COLO829 (cell line): Measurements from ENCODE around the gene E2F6.
A peak's percentile ranks its signal among the peaks of the same experiment; 100 is the strongest.

ENCODE experiments used
- DNase-seq: peaks from one replicate; pipeline ENCODE4 v3.0.0; 2012; ENCODE audit warnings: low spot score

Gene E2F6

GRCh38 chr2:11465485-11466306, at the start of gene E2F6:
Gene E2F6, minus strand, starts transcription at chr2:11466161. Its CDS starts 282 bp downstream, at chr2:11465879.
- peak; percentile 97 for DNase-seq

DNA sequence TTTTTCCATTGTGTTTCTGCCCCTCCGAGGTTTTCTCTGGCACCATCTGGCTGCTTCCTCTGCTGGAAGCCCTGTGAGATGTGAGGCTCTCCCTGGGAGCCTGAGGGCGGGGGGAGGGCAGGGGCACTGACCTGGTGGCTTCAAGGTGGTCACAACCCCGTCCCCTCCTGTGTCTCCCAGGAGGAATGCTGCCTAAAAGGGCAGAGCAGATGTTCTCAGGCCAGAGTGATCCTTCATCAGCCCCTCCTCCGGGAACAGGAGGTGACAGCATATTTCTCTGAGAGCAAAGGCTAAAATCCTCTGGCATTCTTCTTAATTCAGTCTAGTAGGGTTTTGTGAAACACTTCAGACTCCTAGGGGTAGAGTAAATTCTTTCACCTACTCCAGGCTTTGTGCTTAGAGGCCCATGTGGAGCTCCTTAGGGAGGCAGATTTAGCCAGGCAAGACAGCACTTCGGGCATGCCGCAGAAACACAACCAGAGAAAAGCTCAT, 49.6 kb upstream of the E2F6 start:
- no peak for DNase-seq

- DNase-seq: no peak
Observed at GRCh38 chr2:11514904-11515303, 48.9 kb upstream of the E2F6 start.

GRCh38 chr2:11514081-11514730, 48.2 kb upstream of the E2F6 start:
- no peak for DNase-seq

GRCh38 chr2:11513319-11513718, 47.4 kb upstream of the E2F6 start:
- no peak for DNase-seq

GRCh38 chr2:11512431-11512830, 46.5 kb upstream of the E2F6 start:
- no peak for DNase-seq

DNA sequence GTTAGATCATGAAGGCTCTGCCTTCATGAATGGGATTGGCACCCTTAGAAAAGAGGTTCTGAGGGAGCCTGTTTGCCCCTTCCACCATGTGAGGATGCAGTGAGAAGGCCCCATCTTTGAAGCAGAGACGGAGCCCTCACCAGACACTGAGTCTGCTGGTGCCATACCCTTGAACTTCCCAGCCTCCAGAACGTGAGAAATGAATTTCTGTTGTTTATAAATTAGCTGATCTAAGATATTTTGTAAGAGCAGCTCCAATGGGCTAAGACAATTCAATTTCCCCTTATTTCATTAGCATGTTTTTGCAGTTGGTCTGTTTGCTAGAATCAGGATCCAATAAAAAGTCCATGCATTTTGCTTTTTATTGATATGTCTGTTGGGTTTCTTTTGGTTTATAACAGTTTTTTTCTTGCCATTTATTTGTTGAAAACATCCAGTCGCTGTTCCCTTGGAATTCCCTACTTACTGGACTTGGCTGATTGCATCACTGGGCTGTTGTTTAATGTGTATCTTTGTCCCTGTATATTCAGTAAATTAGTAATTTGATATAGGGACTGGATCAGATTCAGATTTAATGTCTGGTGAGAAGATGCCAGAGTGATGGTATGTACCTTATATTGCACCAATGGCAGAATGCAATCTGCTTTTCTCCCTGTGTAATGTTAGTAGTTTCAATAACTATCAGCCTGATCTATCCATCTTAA, 43.8 kb upstream of the E2F6 start:
- no peak for DNase-seq

DNA sequence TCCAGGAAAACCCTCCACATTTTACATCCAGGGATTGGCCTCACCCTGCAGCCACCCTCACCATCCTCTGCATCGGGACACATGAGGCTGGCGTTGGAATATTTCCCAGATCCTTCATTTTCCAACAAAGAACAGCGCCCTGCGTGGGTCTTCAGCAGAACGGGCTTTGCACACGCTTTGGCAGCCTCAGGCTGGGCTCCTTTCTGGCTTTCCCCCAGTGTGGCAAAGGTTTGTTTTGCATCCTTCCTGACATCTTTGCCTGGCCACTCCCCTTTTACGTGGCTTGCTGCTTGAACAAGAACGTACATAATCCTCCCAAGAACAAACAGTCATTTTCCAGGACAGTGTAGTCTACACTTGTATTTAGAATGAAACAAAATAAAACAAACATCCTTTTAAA, 42.3 kb upstream of the E2F6 start:
- no peak for DNase-seq

- DNase-seq: no peak
Observed at GRCh38 chr2:11507517-11507916, 41.6 kb upstream of the E2F6 start.

DNA sequence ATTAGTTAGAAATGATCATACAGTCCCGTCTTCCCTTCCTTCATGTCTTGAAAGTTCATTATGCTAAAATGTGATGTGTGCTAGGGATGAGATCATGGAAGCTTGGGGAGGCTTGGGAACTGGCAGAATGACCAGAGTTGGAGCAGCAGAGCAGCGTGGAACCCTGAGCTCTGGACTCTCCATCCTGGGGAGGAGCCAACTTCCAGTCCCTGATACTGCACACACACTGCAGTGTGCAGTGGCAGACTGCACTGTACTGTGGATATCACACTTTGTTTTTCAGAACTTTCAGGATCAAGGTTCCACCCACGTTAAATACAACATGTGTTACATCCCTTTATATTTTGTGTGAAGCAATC, 40.6 kb upstream of the E2F6 start:
- no peak for DNase-seq

GRCh38 chr2:11505652-11506610, 40.0 kb upstream of the E2F6 start:
- DNase-seq: no peak

DNA sequence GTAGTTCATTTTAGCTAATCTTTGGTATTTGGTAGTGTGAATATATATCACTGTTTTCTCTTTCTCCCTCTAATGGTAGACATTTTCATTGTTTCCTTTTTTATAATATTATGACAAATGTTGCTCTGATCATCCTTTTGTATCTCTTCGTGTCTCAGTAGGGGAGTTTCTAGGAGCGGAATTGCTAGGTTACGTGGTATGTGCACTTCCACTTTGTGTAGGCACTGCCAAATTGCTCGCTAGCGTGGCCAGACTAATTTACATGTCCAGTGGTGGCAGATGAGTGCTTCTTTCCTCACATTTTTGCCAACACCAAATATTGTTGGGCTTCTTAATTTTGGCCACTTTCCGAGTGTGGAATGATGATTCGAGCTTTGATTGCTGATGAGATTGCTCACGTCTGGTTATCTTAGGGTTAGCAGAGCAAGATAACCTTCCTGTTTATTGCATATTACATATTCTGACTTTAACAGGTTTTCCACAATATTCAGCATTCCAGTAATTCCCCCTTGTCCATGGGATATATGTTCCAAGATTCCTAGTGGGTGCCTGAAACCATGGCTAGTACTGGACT, 37.5 kb upstream of the E2F6 start:
- DNase-seq: no peak

GRCh38 chr2:11502740-11503292, 36.9 kb upstream of the E2F6 start:
- DNase-seq: no peak

DNA sequence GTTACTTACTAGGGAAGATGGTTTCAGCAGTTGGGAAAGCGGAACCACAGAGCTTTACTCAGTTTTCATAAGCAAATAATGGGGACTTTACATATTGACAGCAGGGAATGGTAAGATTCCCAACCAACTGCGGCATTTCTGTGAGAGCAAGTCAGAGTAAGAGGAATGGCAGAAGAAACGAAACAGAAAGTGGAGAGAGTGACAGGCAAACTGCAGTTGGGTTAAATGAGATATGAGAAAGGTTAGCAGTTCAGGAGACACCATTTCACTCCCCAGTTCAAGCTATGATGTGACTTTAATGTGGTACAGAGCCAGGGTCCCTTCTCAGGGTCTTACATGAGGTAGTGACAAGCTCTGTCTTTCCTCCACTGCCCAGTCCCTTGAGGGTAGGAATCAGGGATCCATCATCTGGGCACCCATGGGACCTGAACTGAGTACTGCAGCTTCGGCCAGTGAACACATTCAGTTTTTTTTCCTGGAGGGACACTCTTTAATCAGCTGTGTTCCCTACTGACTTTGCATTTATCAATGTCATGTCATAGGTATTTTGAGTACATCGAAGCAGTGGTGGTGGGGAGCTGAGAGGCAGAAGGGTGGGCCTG, 34.8 kb upstream of the E2F6 start:
- no peak for DNase-seq

DNA sequence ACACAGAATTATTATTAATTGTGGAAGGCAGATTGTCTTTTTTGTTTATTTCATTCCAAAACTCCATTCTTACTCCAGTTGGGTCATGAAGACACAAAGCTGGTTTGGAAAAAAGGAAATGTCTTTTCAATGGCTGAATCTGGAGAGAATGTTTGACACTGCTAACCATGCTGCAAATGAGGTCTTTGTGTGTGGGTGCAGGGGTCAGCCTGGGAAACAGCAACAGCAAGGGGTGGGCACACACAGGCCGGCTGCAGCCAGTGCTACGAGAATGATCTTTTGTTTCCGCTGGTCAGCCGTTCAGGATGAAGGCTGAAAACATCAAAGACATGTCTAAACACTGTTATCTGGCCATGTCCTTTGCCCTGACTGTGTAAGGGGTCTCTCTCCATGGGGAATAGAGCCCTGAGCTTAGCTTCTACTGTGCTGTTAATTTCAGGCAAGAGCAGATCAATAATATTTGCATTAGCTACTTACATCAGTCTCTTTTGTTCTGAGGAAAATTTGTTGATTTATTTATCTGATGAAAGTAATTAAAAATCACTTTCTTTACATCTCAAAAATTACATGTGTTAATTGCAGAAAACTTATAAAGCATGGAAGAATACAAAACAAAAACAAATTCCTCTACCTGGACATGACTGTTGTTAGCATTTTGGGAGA, 33.3 kb upstream of the E2F6 start:
- DNase-seq: peak; percentile 19

DNA sequence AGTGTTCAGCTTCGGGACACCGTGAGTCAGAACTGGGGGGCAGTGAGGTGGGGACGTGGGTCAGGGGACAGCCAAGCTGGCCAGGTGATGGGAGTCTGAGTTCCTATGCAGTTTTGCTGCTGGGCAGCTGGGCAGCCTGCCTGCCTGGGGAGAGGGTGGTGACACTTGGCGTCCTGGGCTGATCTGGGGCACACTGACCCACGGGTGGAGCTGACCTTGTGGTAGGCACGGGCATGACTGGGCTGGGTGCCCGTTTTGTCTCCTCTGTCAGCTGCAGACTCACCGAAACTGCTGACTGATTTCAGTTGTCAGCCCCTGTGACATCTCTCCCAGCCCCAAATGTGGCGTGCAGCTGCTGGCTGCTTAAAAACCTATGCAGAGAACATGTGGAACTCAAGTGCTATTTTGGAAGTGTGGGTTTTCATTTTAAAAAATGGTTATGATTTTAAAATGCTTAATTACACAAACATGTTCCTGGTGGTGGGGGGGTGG, 32.6 kb upstream of the E2F6 start:
- DNase-seq: no peak

- DNase-seq: no peak
Observed at GRCh38 chr2:11495844-11496681, 30.1 kb upstream of the E2F6 start.

DNA sequence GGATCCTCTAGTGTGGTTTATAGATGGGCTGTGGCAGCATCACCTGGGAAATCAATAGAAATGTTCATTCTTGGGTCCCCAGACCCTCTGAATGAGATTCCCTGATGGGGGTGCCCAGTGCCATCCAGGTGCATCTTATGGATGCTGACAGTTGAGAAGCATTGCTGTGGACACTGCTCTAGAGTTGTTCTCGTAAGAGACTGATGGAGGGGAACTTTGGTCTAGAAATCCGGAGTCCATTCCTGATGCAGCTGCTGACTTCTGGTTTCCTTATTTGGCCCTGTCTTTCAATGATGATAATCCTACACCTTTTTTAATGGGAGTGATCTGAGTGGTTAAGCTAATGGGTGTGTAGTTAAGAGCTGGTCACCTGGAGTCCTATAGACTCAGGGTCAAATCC, 28.3 kb upstream of the E2F6 start:
- DNase-seq: no peak

GRCh38 chr2:11493282-11493681, 27.3 kb upstream of the E2F6 start:
- no peak for DNase-seq
